HL-60/S4 treated with retinoic acid at 250 ng/mL for 4 days and 3 days (cell line): ENCODE measurements around the gene ENO3.

Experiments used
- in situ Hi-C: fragments of 300-500 bp; cut with MboI; formaldehyde crosslinking; loops from 2 replicates; pipeline ENCODE4 v1.7.0; 2022; ENCODE audit warnings: low sequenced_read_pairs

The ENO3 gene

GRCh38 chr17:4972322-4972721, 21.4 kb downstream of the ENO3 start:
- in situ Hi-C loops: no loop called here

DNA sequence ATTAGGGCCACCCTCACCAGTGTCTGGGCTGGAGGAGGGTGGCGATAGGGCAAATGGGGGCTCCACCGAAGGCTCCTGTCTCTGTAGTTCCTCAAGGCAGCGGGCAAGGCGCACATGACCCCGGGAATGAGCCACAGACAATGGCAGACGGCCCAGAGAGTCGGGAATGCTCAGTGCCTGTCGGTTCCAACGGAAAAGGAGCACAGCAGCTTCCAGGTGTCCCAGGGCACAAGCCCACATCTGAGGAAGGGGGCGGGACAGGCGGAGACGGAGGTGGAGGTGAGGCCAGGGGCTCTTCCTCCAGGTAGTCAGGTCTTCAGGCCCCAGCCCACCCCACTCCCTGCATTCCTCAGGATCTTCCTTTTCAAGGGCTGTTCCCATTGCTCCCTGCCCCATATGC, 21.8 kb downstream of the ENO3 start:
- in situ Hi-C loops: no loop called here

GRCh38 chr17:4973256-4974114, 22.6 kb downstream of the ENO3 start:
- in situ Hi-C loops: no loop called here

DNA sequence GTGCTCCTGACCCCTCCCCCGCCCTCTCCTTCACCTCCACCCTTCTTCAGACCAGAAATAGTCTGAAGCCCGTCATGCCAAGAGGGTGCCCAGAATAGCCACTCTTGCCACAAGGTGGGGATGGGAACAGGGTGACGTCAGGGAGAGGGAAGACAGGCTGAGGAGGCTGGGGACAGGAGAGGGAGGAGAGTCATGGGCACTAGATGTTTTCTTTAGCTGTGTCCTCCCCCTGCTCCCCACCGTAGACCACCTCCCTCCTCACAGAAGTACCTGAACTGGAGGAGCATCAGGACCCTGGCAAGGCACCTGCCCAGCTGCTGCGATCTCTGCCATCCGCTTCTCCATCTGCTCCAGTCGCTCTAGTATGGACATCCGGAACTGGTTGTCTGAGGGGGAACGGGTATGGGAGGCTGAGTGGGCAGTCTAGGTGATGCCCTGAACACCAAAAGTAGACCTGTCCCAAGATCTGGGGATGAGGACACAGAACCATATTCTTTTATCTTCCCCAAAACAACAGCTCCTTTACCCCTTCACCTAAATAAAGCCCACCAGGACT, 23.3 kb downstream of the ENO3 start:
- in situ Hi-C loops: no loop called here

GRCh38 chr17:4978726-4979125, 27.8 kb downstream of the ENO3 start:
- in situ Hi-C loops: no loop called here

DNA sequence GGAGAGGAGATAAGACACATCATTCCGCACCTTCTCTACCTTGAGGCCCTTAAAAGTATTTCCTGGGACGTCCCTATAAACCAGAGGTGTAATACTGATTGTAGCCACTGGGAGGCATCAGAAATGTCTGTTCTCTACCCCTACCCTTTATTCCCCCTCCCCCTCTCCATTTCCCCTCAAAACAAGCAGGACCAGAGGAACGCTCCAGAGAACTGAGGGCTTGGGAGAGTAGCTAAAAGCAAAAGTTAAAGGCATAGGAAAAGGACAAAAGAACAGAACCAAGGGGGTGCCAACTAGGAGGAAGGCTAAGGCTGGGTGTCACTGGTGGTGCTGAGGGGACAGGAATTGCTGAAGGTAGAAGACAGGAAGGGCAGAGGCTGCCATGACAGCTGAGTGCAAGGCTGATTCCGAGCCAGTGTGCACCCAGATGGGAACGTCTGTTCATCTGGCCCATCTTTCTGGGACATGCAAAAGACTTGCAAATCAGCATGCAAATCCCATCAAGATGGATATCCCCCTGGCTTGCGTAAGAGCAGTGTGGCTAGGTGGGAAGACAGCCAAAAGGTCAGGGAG, 29.8 kb downstream of the ENO3 start:
- in situ Hi-C loops: no loop called here

DNA sequence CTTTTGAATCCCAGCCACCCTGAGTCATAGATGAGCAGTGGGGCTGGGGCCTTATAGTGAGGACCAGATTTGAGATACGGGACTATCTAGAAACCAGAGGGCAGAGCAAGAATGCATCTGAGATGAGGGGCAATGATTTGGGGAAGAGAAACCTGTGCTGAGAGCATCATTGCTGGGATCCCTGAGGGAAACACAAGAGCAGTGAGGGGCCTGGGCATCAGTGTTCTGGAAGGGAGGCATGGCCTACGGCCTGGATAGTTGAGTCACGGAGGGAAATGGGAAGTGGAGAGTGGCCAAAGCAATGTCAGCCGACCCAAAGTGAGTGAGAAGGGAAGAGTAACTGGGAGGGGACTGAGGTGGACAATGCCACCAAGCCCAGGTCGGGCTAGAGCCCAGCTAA, 31.4 kb downstream of the ENO3 start:
- in situ Hi-C loops: no loop called here

DNA sequence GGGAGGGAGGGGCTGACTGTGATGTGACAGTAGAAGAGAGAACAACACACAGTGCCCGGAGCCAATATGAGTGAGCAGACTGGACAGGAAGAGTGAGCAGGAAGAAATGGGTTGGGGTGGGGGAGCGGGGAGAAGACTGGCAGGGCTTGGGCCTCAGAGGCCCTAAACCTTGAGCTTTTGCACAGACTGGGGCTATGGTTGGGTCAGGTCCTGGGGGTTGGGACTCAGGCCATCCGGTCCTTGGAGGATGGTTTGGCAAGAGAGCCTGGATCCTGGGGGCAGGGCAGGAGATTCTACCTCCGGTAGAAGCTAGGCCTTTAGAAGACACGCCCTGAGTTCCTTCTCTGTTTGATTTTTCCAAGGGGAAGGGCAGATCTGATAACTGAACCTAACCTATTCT, 35.5 kb downstream of the ENO3 start:
- in situ Hi-C loops: no loop called here

- in situ Hi-C loops: no loop called here
Measured at GRCh38 chr17:4986951-4987766, 36.2 kb downstream of the ENO3 start, which contains the start of gene CAMTA2. Gene CAMTA2 (minus strand): TSS chr17:4987675. CDS start chr17:4986222, 1,453 bp downstream.

- in situ Hi-C loops: no loop called here
Measured at GRCh38 chr17:4987767-4988567, 37.0 kb downstream of the ENO3 start.

GRCh38 chr17:4994081-4994595, 43.2 kb downstream of the ENO3 start:
- in situ Hi-C loops: no loop called here

DNA sequence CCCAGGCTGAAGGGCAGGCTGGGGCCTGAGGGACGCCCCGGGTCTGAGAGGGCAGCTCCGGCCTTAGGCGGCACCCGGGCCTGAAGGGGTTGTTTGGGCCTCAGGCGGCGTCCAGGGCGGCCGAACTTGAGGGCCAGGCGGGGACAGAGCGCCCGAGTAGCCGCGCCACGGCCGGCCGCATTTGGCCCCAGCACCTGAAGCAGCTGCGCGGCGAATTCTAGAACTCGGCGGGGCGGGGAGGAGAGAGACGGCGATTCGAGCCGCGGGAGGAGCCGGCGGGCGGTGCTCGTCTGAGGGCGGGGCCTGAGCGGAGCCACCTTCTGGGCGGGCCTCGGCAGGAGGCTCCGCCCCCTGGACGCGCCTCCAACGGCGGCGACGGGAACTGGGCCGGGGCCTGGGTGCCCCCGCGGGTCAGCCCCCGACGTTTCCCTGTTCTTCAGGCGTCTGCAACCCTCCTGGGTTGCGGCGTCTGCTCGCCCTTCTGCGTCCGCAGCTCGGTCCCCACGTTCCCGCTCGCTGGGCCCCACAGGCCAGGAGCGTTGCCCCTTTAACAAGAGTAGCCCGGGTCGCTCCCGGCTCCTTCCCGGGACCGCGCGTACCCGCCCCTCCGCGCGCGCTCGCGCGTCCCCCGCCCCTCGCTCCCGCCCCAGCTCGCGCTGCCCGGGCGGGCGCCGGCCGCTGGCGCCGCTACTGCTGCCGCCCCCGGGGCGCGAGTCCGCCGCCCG, 46.5 kb downstream of the ENO3 start, which contains the start of the genes INCA1 and KIF1C:
INCA1 (minus strand) TSS at position 221 of the 725 bp plus-strand sequence. CDS start 3,085 bp downstream, outside the sequence.
KIF1C (plus strand) TSS at position 649 of the 725 bp plus-strand sequence. CDS start 2,297 bp downstream, outside the sequence.
- in situ Hi-C loops: no loop called here

DNA sequence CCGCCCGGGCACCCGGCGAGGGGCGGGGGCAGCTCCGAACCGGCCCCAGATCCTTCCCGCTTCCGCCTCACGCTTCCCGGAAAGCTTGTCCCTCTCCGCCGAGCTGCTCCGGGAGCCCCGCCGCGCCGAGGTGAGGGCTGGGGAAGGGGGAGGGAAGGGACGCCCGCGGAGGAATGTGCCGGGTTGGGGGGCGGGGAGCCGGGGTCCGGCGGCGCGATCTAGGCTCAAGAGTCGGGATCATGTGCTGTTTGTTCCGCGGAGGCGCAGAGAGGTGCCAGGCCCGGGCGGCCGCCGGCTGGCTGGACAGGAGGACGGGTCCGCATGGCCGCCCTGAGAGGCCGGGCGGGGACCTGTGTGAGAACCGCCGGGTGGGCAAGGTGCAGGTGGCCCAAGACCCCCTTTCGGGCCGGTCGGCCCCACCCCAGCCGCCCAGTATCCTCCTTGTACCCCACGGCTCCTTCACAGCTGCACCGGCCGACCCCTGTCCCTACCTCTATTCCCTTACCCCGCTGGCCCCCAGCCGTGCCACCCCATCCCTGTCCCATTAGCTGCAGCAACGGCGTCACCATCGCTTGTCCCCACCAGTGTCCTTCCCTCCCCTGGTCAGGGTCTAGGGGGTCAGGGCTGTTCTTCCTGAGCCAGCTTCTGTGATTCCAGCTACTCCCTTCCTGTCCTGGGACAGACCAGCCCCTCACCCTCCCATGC, 47.3 kb downstream of the ENO3 start:
- in situ Hi-C loops: no loop called here

- in situ Hi-C loops: no loop called here
Measured at GRCh38 chr17:4998732-4999429, 48.0 kb downstream of the ENO3 start.

- in situ Hi-C loops: no loop called here
Measured at GRCh38 chr17:4999430-5000093, 48.6 kb downstream of the ENO3 start.

GRCh38 chr17:5000237-5000639, 49.3 kb downstream of the ENO3 start:
- in situ Hi-C loops: no loop called here

DNA sequence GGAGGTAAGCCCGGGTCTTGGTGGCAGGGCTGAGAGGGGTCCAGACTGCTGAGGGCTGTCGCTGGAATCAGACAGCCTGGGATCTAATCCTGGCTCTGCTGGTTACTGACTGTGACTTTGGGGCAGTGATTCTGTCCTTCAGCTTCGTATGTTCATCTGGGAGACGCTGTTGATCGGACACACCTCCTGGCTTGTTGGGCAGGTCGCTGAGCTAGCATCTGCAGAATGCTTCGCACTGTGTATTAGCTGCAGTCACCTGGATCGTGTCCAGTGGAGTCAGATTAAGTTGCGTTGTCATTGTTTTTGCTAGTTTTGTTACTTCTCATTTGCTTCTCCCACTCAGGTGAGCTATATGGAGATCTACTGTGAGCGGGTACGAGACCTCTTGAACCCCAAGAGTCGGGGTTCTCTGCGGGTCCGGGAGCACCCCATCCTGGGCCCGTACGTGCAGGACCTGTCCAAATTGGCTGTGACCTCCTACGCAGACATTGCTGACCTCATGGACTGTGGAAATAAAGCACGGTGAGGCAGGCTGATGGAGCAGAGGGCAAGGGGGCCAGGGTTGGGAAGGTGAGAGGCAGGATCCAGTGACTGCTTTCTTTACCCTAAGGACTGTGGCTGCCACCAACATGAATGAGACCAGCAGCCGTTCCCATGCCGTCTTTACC, 51.3 kb downstream of the ENO3 start:
- in situ Hi-C loops: no loop called here
